Chondrocyte (in vitro differentiated cells): ENCODE data around the gene ZNF8. TPM values are rescaled to one million over a fixed set of nuclear protein-coding genes. Genes with fewer than 3 reads are reported as not detected.
A peak's percentile ranks its signal among the peaks of the same experiment; 100 is the strongest.

Source experiments
- DNase-seq: peaks from one replicate; pipeline ENCODE4 v3.0.0; 2021; ENCODE audit warnings: mixed read lengths, low spot score
- H3K27ac Mint-ChIP-seq: one replicate; pipeline ENCODE4 v1.8.0; 2021; ENCODE audit warnings: mild to moderate bottlenecking, moderate library complexity, mixed read lengths; ENCODE audit not compliant: unreplicated experiment
- H3K27me3 Mint-ChIP-seq: 2 replicates; pipeline ENCODE4 v1.8.0; 2021; ENCODE audit warnings: low read depth, mixed read lengths
- H3K36me3 Mint-ChIP-seq: 2 replicates; pipeline ENCODE4 v1.8.0; 2021; ENCODE audit warnings: low read depth, mixed read lengths
- H3K4me1 Mint-ChIP-seq: 2 replicates; pipeline ENCODE4 v1.8.0; 2021; ENCODE audit warnings: low read depth, mild to moderate bottlenecking, mixed read lengths
- H3K4me3 Mint-ChIP-seq: one replicate; pipeline ENCODE4 v1.8.0; 2021; ENCODE audit warnings: mild to moderate bottlenecking, moderate library complexity, mixed read lengths; ENCODE audit not compliant: unreplicated experiment
- H3K9me3 Mint-ChIP-seq: 2 replicates; pipeline ENCODE4 v1.8.0; 2021; ENCODE audit warnings: low read depth, mixed read lengths
- CTCF ChIP-seq: fragments of 200-600 bp; sonication (generic); IDR thresholded peaks from 2 replicates; pipeline ENCODE4 v1.5.0; 2021; ENCODE audit warnings: antibody characterized with exemption, mild to moderate bottlenecking, moderate library complexity
- long read RNA-seq: library from polyadenylated mRNA; stranded (forward); transcript quantifications from one replicate; pipeline ENCODE4 v2.0.0, GENCODE V29; 2021
- total RNA-seq: library from RNA; stranded (reverse); gene quantifications from 3 replicates; pipeline ENCODE4 v1.2.1, GENCODE V29; 2021

The ZNF8 gene
- total RNA-seq: 7.9 to 9.2 TPM (median 8.1 TPM) in 3 replicates
- long read RNA-seq, full-length matches to known transcripts: 4 of 4 reads
- long read RNA-seq, partial matches to known transcripts: 0 of 4 reads
- long read RNA-seq, other reads (novel, unspliced or antisense): 0 of 4 reads

- H3K36me3 Mint-ChIP-seq: peaks cover 19% of the 10 kb centered on the region
- peak; percentile 100 for DNase-seq
- peaks cover 14% of the 10 kb centered on the region for H3K9me3 Mint-ChIP-seq
- peak within 1 kb of the TSS; percentile 95 for H3K27ac Mint-ChIP-seq
- TF ChIP-seq CTCF: peak; percentile 42
- no peaks in the 10 kb centered on the region for H3K27me3 Mint-ChIP-seq
- peaks cover 42% of the 10 kb centered on the region for H3K4me1 Mint-ChIP-seq
- H3K4me3 Mint-ChIP-seq: peak within 1 kb of the TSS; percentile 93
Measured at GRCh38 chr19:58278541-58279041, at the start of gene ZNF8. ZNF8 (plus strand) TSS chr19:58278955; CDS start chr19:58279082, 127 bp downstream.

GRCh38 chr19:58229255-58229639, 49.5 kb upstream of the ZNF8 start:
- H3K27ac Mint-ChIP-seq: peak overlapping the region; percentile 75
- peak; percentile 70 for TF ChIP-seq CTCF
- peak overlapping the region; percentile 92 for H3K4me3 Mint-ChIP-seq
- DNase-seq: no peak
- H3K9me3 Mint-ChIP-seq: peaks cover 26% of the 10 kb centered on the region
- peaks cover 53% of the 10 kb centered on the region for H3K36me3 Mint-ChIP-seq
- H3K27me3 Mint-ChIP-seq: no peaks in the 10 kb centered on the region
- H3K4me1 Mint-ChIP-seq: peaks cover 20% of the 10 kb centered on the region

GRCh38 chr19:58237324-58237723, 41.4 kb upstream of the ZNF8 start:
- no peaks in the 10 kb centered on the region for H3K27me3 Mint-ChIP-seq
- no peaks in the 10 kb centered on the region for H3K4me1 Mint-ChIP-seq
- no peak for DNase-seq
- no peak overlapping the region for H3K4me3 Mint-ChIP-seq
- TF ChIP-seq CTCF: no peak
- peaks cover 31% of the 10 kb centered on the region for H3K9me3 Mint-ChIP-seq
- no peak overlapping the region for H3K27ac Mint-ChIP-seq
- H3K36me3 Mint-ChIP-seq: peaks cover 72% of the 10 kb centered on the region

GRCh38 chr19:58243351-58243750, 35.4 kb upstream of the ZNF8 start:
- no peaks in the 10 kb centered on the region for H3K27me3 Mint-ChIP-seq
- no peaks in the 10 kb centered on the region for H3K4me1 Mint-ChIP-seq
- TF ChIP-seq CTCF: no peak
- peaks cover 84% of the 10 kb centered on the region for H3K36me3 Mint-ChIP-seq
- no peak for DNase-seq
- peaks cover 52% of the 10 kb centered on the region for H3K9me3 Mint-ChIP-seq
- H3K4me3 Mint-ChIP-seq: no peak overlapping the region
- H3K27ac Mint-ChIP-seq: no peak overlapping the region

- Mint-ChIP-seq H3K4me1 (no peaks in the 10 kb centered on the region), H3K36me3 (peaks cover 92% of the 10 kb centered on the region), H3K27ac (no peak overlapping the region), H3K4me3 (no peak overlapping the region), H3K9me3 (peaks cover 64% of the 10 kb centered on the region), H3K27me3 (no peaks in the 10 kb centered on the region)
- DNase-seq: no peak
- TF ChIP-seq CTCF: no peak
Measured at GRCh38 chr19:58248886-58249285, 29.9 kb upstream of the ZNF8 start.
